ENCODE data around the gene PLCH2. TPM values are rescaled to one million over a fixed set of nuclear protein-coding genes. Genes with fewer than 3 reads are reported as not detected.

Gene PLCH2
- polyA plus RNA-seq, 1 donor from 2014 or later = 5.7 TPM

DNA sequence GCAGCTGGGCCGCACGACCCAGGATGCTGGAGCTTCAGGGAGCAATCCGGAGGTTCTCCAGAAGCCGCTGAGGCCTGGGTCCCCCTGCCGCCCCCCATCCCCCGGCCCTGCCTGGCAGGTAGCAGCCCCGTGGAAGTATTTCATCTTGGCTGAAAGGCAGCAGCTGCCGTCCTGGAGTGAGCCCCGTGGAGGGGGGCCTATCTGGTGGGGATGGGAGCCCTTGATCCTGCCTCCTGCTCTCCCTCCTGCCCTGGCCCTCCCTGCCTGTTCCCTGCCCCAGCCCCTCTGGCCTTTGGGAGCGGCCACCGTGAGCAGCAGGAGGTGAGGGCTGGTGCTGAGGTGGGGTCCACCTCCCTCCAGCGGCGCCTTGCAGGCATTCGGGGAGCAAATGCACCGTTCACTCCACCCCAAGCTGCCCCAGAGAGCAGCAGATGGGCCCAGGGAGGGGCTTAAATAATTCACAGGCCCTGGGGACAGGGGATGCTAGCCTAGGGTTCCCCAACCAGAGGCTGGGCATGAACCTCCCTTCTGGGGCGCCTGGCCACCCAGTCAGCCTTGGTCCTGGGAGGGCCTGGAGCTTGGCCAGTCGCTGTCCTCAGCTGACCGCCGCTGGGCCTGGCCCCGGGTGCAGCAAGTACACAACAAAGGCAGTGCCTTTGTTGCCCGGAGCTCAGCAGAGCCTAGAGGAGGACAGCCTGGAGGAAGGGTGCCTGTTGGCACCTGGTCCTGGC, 23.7 kb upstream of the PLCH2 start:
- H3K27ac ChIP-seq (ENCODE audit: low read length) = peak overlapping the region; percentile 37

DNA sequence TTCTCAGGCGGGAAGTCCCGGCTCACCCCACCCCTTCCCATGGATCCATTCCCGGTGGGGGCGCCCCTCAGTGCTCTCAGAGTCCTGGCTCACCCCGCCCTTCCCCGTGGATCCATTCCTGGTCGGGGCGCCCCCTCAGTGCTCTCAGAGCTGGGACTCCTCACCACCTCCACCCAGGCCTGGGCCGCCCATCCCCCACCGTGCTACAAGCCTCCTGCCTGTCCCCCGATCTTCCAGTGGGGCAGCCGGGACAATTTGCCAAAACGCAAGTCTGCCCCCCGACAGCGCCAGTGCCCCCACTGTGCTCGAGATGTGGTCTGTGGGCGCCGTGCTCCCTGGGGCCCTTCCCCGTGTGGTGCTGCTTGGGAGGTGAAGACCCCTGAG, 23.2 kb upstream of the PLCH2 start:
- Histone ChIP-seq H2AFZ (ENCODE audit: low read depth, low read length) (no peak overlapping the region), H3K27me3 (ENCODE audit: insufficient read depth, low read depth, low read length) (no peaks in the 10 kb centered on the region), H3F3A (ENCODE audit: insufficient read depth, low read length, poor library complexity, severe bottlenecking) (no peaks in the 10 kb centered on the region), H3K79me2 (replicated peaks; ENCODE audit: insufficient read depth, low read length) (no peaks in the 10 kb centered on the region), H3K36me3 (ENCODE audit: insufficient read depth, low read length) (no peaks in the 10 kb centered on the region), H3K9me2 (ENCODE audit: insufficient read depth, low read length) (no peaks in the 10 kb centered on the region), H3K9ac (ENCODE audit: low read length) (peak overlapping the region; percentile 42), H3K4me3 (ENCODE audit: low read length) (no peak overlapping the region), H3K4me2 (ENCODE audit: low read length) (no peak overlapping the region), H3K27ac (ENCODE audit: low read length) (no peak overlapping the region), H3K9me3 (ENCODE audit: low read length) (no peaks in the 10 kb centered on the region), H4K20me1 (ENCODE audit: insufficient read depth) (no peaks in the 10 kb centered on the region)
- TF ChIP-seq, protein P1, sequence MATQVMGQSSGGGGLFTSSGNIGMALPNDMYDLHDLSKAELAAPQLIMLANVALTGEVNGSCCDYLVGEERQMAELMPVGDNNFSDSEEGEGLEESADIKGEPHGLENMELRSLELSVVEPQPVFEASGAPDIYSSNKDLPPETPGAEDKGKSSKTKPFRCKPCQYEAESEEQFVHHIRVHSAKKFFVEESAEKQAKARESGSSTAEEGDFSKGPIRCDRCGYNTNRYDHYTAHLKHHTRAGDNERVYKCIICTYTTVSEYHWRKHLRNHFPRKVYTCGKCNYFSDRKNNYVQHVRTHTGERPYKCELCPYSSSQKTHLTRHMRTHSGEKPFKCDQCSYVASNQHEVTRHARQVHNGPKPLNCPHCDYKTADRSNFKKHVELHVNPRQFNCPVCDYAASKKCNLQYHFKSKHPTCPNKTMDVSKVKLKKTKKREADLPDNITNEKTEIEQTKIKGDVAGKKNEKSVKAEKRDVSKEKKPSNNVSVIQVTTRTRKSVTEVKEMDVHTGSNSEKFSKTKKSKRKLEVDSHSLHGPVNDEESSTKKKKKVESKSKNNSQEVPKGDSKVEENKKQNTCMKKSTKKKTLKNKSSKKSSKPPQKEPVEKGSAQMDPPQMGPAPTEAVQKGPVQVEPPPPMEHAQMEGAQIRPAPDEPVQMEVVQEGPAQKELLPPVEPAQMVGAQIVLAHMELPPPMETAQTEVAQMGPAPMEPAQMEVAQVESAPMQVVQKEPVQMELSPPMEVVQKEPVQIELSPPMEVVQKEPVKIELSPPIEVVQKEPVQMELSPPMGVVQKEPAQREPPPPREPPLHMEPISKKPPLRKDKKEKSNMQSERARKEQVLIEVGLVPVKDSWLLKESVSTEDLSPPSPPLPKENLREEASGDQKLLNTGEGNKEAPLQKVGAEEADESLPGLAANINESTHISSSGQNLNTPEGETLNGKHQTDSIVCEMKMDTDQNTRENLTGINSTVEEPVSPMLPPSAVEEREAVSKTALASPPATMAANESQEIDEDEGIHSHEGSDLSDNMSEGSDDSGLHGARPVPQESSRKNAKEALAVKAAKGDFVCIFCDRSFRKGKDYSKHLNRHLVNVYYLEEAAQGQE (IDR thresholded peaks at IDR 0.05; ENCODE audit: borderline replicate concordance) = no peak
- no peak for TF ChIP-seq RAD21 (conservative IDR thresholded peaks at IDR 0.05)
- TF ChIP-seq MXI1 (conservative IDR thresholded peaks at IDR 0.05; ENCODE audit: poor library complexity, severe bottlenecking) = no peak
- TF ChIP-seq, protein P2, sequence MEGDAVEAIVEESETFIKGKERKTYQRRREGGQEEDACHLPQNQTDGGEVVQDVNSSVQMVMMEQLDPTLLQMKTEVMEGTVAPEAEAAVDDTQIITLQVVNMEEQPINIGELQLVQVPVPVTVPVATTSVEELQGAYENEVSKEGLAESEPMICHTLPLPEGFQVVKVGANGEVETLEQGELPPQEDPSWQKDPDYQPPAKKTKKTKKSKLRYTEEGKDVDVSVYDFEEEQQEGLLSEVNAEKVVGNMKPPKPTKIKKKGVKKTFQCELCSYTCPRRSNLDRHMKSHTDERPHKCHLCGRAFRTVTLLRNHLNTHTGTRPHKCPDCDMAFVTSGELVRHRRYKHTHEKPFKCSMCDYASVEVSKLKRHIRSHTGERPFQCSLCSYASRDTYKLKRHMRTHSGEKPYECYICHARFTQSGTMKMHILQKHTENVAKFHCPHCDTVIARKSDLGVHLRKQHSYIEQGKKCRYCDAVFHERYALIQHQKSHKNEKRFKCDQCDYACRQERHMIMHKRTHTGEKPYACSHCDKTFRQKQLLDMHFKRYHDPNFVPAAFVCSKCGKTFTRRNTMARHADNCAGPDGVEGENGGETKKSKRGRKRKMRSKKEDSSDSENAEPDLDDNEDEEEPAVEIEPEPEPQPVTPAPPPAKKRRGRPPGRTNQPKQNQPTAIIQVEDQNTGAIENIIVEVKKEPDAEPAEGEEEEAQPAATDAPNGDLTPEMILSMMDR (IDR thresholded peaks at IDR 0.05; ENCODE audit: poor library complexity, severe bottlenecking) = no peak
- no peak for TF ChIP-seq EZH2 (IDR thresholded peaks at IDR 0.05; ENCODE audit: borderline replicate concordance, insufficient read depth, low read length, poor library complexity, severe bottlenecking)
- TF ChIP-seq TAF1 (IDR thresholded peaks at IDR 0.05; ENCODE audit: low read depth) = no peak
- TF ChIP-seq SMC3 (conservative IDR thresholded peaks at IDR 0.05; ENCODE audit: poor library complexity) = no peak
- no peak for TF ChIP-seq EP300 (conservative IDR thresholded peaks at IDR 0.05; ENCODE audit: poor library complexity, severe bottlenecking)
- no peak for TF ChIP-seq POLR2AphosphoS5 (IDR thresholded peaks at IDR 0.05)

More for the DNA sequence above, 23.7 kb upstream of the PLCH2 start:
- TF ChIP-seq RAD21 (conservative IDR thresholded peaks at IDR 0.05) = no peak
- TF ChIP-seq SMC3 (conservative IDR thresholded peaks at IDR 0.05; ENCODE audit: poor library complexity) = no peak
- no peak for TF ChIP-seq TAF1 (IDR thresholded peaks at IDR 0.05; ENCODE audit: low read depth)
- TF ChIP-seq, protein P2 (IDR thresholded peaks at IDR 0.05; ENCODE audit: poor library complexity, severe bottlenecking) = no peak
- TF ChIP-seq, protein P1 (IDR thresholded peaks at IDR 0.05; ENCODE audit: borderline replicate concordance) = no peak
- no peak for TF ChIP-seq MXI1 (conservative IDR thresholded peaks at IDR 0.05; ENCODE audit: poor library complexity, severe bottlenecking)
- TF ChIP-seq EZH2 (IDR thresholded peaks at IDR 0.05; ENCODE audit: borderline replicate concordance, insufficient read depth, low read length, poor library complexity, severe bottlenecking) = no peak
- TF ChIP-seq POLR2AphosphoS5 (IDR thresholded peaks at IDR 0.05) = no peak
- TF ChIP-seq EP300 (conservative IDR thresholded peaks at IDR 0.05; ENCODE audit: poor library complexity, severe bottlenecking) = no peak
- H3K9ac ChIP-seq (ENCODE audit: low read length) = peak overlapping the region; percentile 42
- no peaks in the 10 kb centered on the region for H3F3A ChIP-seq (ENCODE audit: insufficient read depth, low read length, poor library complexity, severe bottlenecking)
- H3K4me2 ChIP-seq (ENCODE audit: low read length) = no peak overlapping the region
- H3K9me3 ChIP-seq (ENCODE audit: low read length) = no peaks in the 10 kb centered on the region
- no peaks in the 10 kb centered on the region for H3K27me3 ChIP-seq (ENCODE audit: insufficient read depth, low read depth, low read length)
- H3K36me3 ChIP-seq (ENCODE audit: insufficient read depth, low read length) = no peaks in the 10 kb centered on the region
- H2AFZ ChIP-seq (ENCODE audit: low read depth, low read length) = no peak overlapping the region
- H3K79me2 ChIP-seq (replicated peaks; ENCODE audit: insufficient read depth, low read length) = no peaks in the 10 kb centered on the region
- no peaks in the 10 kb centered on the region for H4K20me1 ChIP-seq (ENCODE audit: insufficient read depth)
- no peak overlapping the region for H3K4me3 ChIP-seq (ENCODE audit: low read length)
- no peaks in the 10 kb centered on the region for H3K9me2 ChIP-seq (ENCODE audit: insufficient read depth, low read length)
